Activated T-cell treated with anti-CD3 and anti-CD28 coated beads, Interleukin-2, amount 50 U/mL, for 72 hours (primary cell): ENCODE results near the gene LAMTOR2. TPM values are rescaled to one million over a fixed set of nuclear protein-coding genes. Genes with fewer than 3 reads are reported as not detected.

ENCODE experiments used
- ATAC-seq, 2 donors: fragments of 150-1000 bp; cut with Tn5 transposase; replicated peaks in 1 of 2; 2 replicates each; pipeline ENCODE4 v1.10.0; 2021; ENCODE audit warnings: moderate library complexity in 2 of 2, mild to moderate bottlenecking in 1 of 2
- DNase-seq, 2 donors: peaks; one replicate each; pipeline ENCODE4 v3.0.0; 2021 to 2022; ENCODE audit warnings: mixed read lengths in 1 of 2
- H3K27ac Mint-ChIP-seq: one replicate; pipeline ENCODE4 v1.8.0; 2022; ENCODE audit warnings: mild to moderate bottlenecking, moderate library complexity, mixed read lengths
- H3K27me3 Mint-ChIP-seq: one replicate; pipeline ENCODE4 v1.8.0; 2022; ENCODE audit warnings: low read depth, mixed read lengths
- H3K36me3 Mint-ChIP-seq, 2 donors: one replicate each; pipeline ENCODE4 v1.8.0; 2022; ENCODE audit warnings: mixed read lengths in 2 of 2, mild to moderate bottlenecking in 1 of 2; ENCODE audit not compliant: insufficient read depth in 2 of 2
- H3K4me1 Mint-ChIP-seq: one replicate; pipeline ENCODE4 v1.8.0; 2022; ENCODE audit warnings: low read depth, mixed read lengths
- H3K4me3 Mint-ChIP-seq, 2 donors: one replicate each; pipeline ENCODE4 v1.8.0; 2022; ENCODE audit warnings: mild to moderate bottlenecking in 2 of 2, mixed read lengths in 2 of 2, moderate library complexity in 2 of 2
- H3K9me3 Mint-ChIP-seq, 2 donors: one replicate each; pipeline ENCODE4 v1.8.0; 2022; ENCODE audit warnings: mixed read lengths in 2 of 2
- total RNA-seq, 2 donors: library from RNA; stranded (reverse); gene quantifications; one replicate each; pipeline ENCODE4 v1.2.3, GENCODE V29; 2022

LAMTOR2 gene
- total RNA-seq, 2 donors from 2014 or later, result 58.7 to 61.8 TPM

- Mint-ChIP-seq H3K27ac (no peak overlapping the region), H3K4me3 (no peak overlapping the region), H3K27me3 (peaks cover 25% of the 10 kb centered on the region), H3K4me1 (no peaks in the 10 kb centered on the region), H3K9me3 (no peaks in the 10 kb centered on the region), H3K36me3 (no peaks in the 10 kb centered on the region)
- no peak for ATAC-seq
- no peak for DNase-seq
Observed at GRCh38 chr1:156074661-156075060, 20.1 kb downstream of the LAMTOR2 start.

GRCh38 chr1:156075162-156075561 is 20.6 kb downstream of the LAMTOR2 start:
- Mint-ChIP-seq H3K4me1 (no peaks in the 10 kb centered on the region), H3K4me3 (no peak overlapping the region), H3K27me3 (peaks cover 27% of the 10 kb centered on the region), H3K36me3 (no peaks in the 10 kb centered on the region), H3K9me3 (no peaks in the 10 kb centered on the region), H3K27ac (no peak overlapping the region)
- no peak for ATAC-seq
- DNase-seq, result no peak

DNA sequence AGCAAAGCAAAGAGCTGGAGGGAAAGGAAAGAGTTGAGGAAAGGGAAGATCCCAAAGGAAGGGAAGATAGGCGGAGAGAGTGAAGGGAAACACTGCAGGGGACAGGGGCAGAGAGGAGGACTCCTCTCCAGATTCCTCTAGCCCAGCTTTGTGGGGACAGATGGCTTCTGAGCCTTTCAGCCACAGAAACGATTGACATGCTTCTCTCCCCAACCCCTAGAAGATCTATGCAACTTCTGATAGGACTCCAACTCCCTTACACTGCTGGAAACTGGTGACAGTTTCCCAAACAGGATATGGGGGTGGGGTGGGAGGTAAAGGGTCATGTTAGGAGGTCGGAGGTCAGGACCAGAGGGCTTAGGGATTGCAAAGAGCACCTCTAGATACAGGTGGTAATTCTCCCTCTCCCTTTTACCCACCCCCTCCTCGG is 21.2 kb downstream of the LAMTOR2 start:
- DNase-seq (no peak), ATAC-seq (no peak)
- Mint-ChIP-seq H3K9me3 (no peaks in the 10 kb centered on the region), H3K27ac (no peak overlapping the region), H3K36me3 (no peaks in the 10 kb centered on the region), H3K4me3 (peak overlapping the region in 1 of 2 donors; percentile 18), H3K4me1 (no peaks in the 10 kb centered on the region), H3K27me3 (peaks cover 33% of the 10 kb centered on the region)

DNA sequence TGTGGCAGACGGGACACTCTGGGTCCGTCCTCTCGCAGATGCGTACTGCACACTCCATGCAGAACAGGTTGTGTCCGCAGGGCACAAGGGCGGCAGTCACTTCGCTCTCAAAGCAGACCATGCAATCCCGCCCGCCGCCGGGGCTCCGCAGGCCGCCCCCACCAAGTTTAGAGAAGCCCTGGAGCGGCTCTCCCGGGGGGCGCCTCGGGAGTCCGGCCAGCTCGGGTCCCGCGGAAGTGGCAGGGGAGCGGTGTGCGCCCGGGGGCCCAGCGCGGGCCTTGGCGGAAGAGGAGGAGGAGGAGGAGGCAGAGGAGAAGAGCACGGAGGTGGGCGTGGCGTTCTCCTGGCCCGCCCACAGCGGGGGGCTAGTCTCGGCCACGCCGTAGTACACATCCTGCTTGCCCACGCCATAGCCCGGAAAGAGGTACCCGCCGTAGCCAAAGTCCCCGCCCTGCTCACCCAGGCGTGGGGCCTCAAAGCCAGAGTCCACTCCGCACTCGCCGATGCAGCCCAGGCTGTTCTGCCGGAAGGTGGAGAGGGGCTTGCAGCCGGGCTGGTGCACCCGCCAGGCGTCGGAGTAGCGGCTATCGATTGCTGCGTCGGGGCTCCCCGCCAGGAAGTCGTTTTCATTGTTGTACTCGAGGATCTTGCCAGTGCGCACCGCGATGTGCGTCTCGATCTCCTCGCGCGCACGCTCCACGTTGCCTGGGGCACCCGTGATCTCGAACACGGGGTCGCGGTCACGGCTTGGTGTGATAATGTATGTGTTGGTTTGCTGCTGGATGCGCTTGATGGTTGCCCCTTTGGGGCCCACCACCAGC is 22.2 kb downstream of the LAMTOR2 start:
- Mint-ChIP-seq H3K27me3 (peaks cover 40% of the 10 kb centered on the region), H3K27ac (no peak overlapping the region), H3K9me3 (no peaks in the 10 kb centered on the region), H3K4me1 (peaks cover 5% of the 10 kb centered on the region), H3K4me3 (peak overlapping the region in 1 of 2 donors; percentile 43), H3K36me3 (no peaks in the 10 kb centered on the region)
- DNase-seq (peak; percentile 25 to 27), ATAC-seq (peak; percentile 54)

DNA sequence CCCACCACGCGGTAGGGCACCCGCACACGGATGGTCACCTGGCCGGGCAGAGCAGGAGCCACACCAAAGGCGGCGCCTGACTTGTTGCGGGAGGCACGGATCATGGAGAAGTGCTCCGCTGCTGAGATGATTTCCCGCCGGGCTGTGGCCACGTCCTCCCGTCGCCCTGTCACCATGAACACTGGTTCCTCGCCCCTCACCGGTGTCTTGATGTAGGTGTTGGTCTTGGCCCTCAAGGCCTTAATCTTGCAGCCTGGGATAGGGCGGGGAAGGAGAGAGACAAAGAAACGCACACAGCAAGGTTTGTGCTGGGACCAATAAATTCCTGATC is 22.8 kb downstream of the LAMTOR2 start:
- H3K4me3 Mint-ChIP-seq, result no peak overlapping the region
- no peak overlapping the region for H3K27ac Mint-ChIP-seq
- ATAC-seq, result no peak
- peaks cover 40% of the 10 kb centered on the region for H3K27me3 Mint-ChIP-seq
- no peaks in the 10 kb centered on the region for H3K36me3 Mint-ChIP-seq
- no peak for DNase-seq
- peaks cover 5% of the 10 kb centered on the region for H3K4me1 Mint-ChIP-seq
- no peaks in the 10 kb centered on the region for H3K9me3 Mint-ChIP-seq

- H3K4me3 Mint-ChIP-seq, result no peak overlapping the region
- DNase-seq, result no peak
- no peaks in the 10 kb centered on the region for H3K36me3 Mint-ChIP-seq
- no peaks in the 10 kb centered on the region for H3K9me3 Mint-ChIP-seq
- H3K4me1 Mint-ChIP-seq, result peaks cover 5% of the 10 kb centered on the region
- no peak overlapping the region for H3K27ac Mint-ChIP-seq
- H3K27me3 Mint-ChIP-seq, result peaks cover 48% of the 10 kb centered on the region
- ATAC-seq, result no peak
Observed at GRCh38 chr1:156078728-156079127, 24.1 kb downstream of the LAMTOR2 start.

- ATAC-seq, result no peak
- no peaks in the 10 kb centered on the region for H3K9me3 Mint-ChIP-seq
- H3K4me1 Mint-ChIP-seq, result peaks cover 5% of the 10 kb centered on the region
- no peak overlapping the region for H3K27ac Mint-ChIP-seq
- H3K36me3 Mint-ChIP-seq, result no peaks in the 10 kb centered on the region
- peaks cover 56% of the 10 kb centered on the region for H3K27me3 Mint-ChIP-seq
- DNase-seq, result no peak
- no peak overlapping the region for H3K4me3 Mint-ChIP-seq
Observed at GRCh38 chr1:156079762-156080161, 25.2 kb downstream of the LAMTOR2 start.

DNA sequence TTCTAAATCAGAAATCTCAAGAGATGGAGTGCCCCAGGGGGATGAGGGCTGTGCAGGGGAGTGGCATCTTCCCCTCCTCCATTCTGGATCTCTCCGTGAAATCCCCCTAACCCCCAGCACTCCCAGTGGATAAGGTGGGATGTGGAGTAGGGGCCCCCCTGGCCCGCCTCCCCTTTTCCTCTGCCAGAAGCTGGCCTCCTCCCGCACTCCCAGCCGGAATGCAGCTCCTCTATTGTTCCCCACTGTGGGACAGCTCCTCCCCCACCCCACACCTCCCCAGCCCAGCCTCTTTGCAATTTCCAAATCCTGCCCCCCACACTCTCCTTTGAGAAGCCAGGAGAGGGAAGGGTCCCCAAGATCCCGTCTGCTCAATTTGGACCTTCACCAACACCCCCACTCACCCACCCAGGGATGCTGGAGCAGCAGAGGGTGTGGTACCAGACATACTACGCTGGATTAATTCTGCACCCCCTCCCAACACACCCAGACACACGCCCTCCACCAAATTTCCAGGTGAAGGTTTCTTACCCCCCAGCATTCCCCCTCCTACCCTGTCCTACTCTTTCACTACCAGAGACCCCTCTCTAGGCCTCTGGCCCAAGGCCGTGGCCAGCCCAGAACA is 25.8 kb downstream of the LAMTOR2 start:
- no peak overlapping the region for H3K4me3 Mint-ChIP-seq
- no peak overlapping the region for H3K27ac Mint-ChIP-seq
- H3K9me3 Mint-ChIP-seq, result no peaks in the 10 kb centered on the region
- peaks cover 5% of the 10 kb centered on the region for H3K4me1 Mint-ChIP-seq
- no peaks in the 10 kb centered on the region for H3K36me3 Mint-ChIP-seq
- H3K27me3 Mint-ChIP-seq, result peaks cover 60% of the 10 kb centered on the region
- ATAC-seq, result no peak
- no peak for DNase-seq

DNA sequence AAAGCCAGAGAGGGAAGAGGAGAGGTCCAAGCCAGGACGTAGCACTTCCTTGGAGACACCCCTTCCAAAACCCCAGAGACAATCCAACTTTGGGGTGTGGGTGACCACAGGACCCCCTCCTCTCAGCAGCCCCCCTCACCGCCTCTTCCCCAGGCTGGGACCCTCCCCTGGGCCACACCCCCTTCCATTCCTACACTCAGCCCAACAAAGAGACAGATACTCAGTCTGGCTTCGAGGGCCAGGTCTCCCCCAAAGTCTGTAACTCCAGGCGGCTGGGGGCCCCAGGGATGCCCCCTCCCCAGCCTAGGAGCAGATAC is 26.2 kb downstream of the LAMTOR2 start:
- no peak for DNase-seq
- H3K27ac Mint-ChIP-seq, result no peak overlapping the region
- H3K27me3 Mint-ChIP-seq, result peaks cover 60% of the 10 kb centered on the region
- H3K36me3 Mint-ChIP-seq, result no peaks in the 10 kb centered on the region
- no peak for ATAC-seq
- peaks cover 5% of the 10 kb centered on the region for H3K4me1 Mint-ChIP-seq
- no peaks in the 10 kb centered on the region for H3K9me3 Mint-ChIP-seq
- peak overlapping the region; percentile 53 to 73 for H3K4me3 Mint-ChIP-seq

GRCh38 chr1:156081180-156081916 is 26.8 kb downstream of the LAMTOR2 start:
- H3K27me3 Mint-ChIP-seq, result peaks cover 65% of the 10 kb centered on the region

DNA sequence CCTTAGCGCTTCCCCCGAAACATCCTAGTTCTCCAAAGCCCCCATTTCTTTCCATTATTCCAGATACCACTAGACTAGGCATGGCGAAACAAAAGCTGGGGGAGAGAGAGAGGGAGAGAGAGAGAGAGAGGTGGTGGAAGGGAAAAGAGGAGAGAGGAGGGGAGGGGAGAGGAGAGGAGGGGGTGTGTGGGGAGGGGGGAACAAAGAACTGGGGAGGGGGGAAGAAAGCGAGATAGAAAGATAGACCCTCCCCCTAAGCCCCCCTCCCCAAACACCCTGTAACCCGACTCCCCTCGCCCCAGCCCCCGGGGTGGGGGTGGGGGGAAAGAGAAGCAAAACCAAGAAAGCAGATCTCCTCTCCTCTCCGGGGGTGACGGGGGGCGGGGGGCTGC is 27.3 kb downstream of the LAMTOR2 start:
- ATAC-seq, result no peak

More at GRCh38 chr1:156081180-156081916, 26.8 kb downstream of the LAMTOR2 start:
- Mint-ChIP-seq H3K9me3 (no peaks in the 10 kb centered on the region), H3K4me3 (peak overlapping the region; percentile 87 to 89), H3K27ac (no peak overlapping the region), H3K4me1 (peaks cover 5% of the 10 kb centered on the region), H3K36me3 (no peaks in the 10 kb centered on the region)
- ATAC-seq, result no peak
- no peak for DNase-seq

GRCh38 chr1:156082309-156083091 is 27.9 kb downstream of the LAMTOR2 start, which contains the start of gene MEX3A:
TSS of gene MEX3A (minus strand) at chr1:156082465. CDS start at chr1:156081998, 467 bp downstream.
- peak within 1 kb of the TSS; percentile 87 to 89 for H3K4me3 Mint-ChIP-seq

More for the DNA sequence above, 27.3 kb downstream of the LAMTOR2 start:
- Mint-ChIP-seq H3K4me1 (peaks cover 5% of the 10 kb centered on the region), H3K36me3 (no peaks in the 10 kb centered on the region), H3K9me3 (no peaks in the 10 kb centered on the region), H3K4me3 (peak overlapping the region; percentile 87 to 89), H3K27ac (no peak overlapping the region), H3K27me3 (peaks cover 71% of the 10 kb centered on the region)
- no peak for DNase-seq

More at GRCh38 chr1:156082309-156083091, 27.9 kb downstream of the LAMTOR2 start, which contains the start of gene MEX3A:
- no peak within 1 kb of the TSS for H3K27ac Mint-ChIP-seq
- peak; percentile 89 to 91 for ATAC-seq
- DNase-seq, result peak; percentile 66 to 70
- peaks cover 5% of the 10 kb centered on the region for H3K4me1 Mint-ChIP-seq
- H3K9me3 Mint-ChIP-seq, result no peaks in the 10 kb centered on the region
- H3K36me3 Mint-ChIP-seq, result no peaks in the 10 kb centered on the region
- peaks cover 76% of the 10 kb centered on the region for H3K27me3 Mint-ChIP-seq
